Subcutaneous adipose tissue (tissue), 4 donors: Measurements from ENCODE around the gene ZC3H12C. TPM values are rescaled to one million over a fixed set of nuclear protein-coding genes. Genes with fewer than 3 reads are reported as not detected.

Source experiments
- total RNA-seq, 4 donors: library from RNA; depleted of rRNA; stranded (reverse); fragments of >200 nt; gene quantifications; one replicate each; pipeline ENCODE4 v1.1.0, GENCODE V29; 2016
- TF ChIP-seq, protein P1 (sequence below): fragments of 450-650 bp; IDR thresholded peaks from one replicate; pipeline ENCODE4 v1.5.1; 2016; ENCODE audit warnings: low read depth, mild to moderate bottlenecking, control low read depth, antibody characterized with exemption, moderate library complexity

Gene ZC3H12C
- total RNA-seq, 4 donors from 2014 or later: 14.7 to 22.2 (median 17.4) TPM

DNA sequence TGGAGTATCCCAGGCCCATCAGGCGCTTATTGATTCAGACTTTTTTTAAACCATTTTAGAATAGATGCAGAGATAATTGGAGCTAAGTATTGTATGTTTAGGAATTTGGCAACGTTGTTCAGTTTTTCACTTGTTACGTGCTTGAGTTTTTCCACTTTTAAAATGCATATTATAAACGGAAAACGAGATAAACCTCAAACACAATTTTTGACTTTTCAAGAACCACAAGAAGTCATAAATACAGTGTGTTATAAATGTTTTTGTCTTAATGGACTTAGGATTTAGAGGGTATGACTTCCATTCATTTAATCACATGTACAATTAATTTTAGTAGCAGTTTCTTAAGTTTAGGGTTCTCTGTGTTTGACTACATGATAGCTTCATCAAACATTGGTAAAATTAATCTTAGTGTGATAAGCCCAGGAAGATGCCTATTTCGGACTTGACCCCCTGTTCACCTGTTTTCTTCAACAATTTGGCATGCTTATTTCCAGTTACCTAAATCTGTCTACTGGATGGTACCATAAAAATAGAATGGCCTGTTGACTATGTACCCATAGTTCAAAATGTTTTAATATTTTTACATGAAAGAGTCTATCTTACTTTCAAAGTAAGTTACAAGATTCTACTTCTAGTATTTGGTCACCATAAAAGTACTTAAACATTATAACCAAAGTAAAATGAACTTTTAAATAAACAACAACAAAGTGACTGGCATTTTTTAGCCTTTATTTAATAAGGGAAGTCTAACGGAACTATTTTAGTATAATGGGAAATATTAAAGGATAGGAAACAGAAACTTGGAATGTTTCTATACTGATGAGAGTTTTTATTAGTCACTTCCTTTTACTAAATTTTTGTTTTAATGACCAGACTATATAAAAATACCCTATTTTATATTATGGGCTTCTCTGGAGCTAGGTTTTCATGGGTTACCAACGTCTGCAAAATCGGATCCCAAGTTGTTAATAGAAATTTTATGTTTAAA lies 1.4 kb downstream of the ZC3H12C start:
- TF ChIP-seq, protein P1, sequence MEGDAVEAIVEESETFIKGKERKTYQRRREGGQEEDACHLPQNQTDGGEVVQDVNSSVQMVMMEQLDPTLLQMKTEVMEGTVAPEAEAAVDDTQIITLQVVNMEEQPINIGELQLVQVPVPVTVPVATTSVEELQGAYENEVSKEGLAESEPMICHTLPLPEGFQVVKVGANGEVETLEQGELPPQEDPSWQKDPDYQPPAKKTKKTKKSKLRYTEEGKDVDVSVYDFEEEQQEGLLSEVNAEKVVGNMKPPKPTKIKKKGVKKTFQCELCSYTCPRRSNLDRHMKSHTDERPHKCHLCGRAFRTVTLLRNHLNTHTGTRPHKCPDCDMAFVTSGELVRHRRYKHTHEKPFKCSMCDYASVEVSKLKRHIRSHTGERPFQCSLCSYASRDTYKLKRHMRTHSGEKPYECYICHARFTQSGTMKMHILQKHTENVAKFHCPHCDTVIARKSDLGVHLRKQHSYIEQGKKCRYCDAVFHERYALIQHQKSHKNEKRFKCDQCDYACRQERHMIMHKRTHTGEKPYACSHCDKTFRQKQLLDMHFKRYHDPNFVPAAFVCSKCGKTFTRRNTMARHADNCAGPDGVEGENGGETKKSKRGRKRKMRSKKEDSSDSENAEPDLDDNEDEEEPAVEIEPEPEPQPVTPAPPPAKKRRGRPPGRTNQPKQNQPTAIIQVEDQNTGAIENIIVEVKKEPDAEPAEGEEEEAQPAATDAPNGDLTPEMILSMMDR: no peak

DNA sequence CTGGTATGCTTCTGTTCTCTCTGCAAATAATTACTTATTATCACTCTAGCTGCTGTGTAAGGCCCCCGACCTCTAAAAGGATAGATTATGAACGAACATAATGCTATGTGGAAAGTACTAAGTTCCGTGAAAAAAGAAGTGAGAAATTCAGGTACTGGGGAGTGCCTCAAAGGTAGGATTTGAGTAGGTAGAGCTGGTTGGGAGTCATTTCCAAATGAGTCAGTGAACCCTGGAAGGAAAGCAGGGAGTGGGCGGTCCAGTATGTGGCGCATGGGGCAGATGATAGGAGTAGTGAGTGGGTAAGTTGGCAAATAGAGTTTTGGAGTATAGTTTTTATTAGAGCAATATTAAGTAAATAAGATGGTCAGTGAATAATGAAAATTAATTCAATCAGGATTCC lies 2.4 kb downstream of the ZC3H12C start:
- TF ChIP-seq, protein P1: no peak

- TF ChIP-seq, protein P1: no peak
These were observed 3.3 kb downstream of the ZC3H12C start for GRCh38 chr11:110096496-110096895.

DNA sequence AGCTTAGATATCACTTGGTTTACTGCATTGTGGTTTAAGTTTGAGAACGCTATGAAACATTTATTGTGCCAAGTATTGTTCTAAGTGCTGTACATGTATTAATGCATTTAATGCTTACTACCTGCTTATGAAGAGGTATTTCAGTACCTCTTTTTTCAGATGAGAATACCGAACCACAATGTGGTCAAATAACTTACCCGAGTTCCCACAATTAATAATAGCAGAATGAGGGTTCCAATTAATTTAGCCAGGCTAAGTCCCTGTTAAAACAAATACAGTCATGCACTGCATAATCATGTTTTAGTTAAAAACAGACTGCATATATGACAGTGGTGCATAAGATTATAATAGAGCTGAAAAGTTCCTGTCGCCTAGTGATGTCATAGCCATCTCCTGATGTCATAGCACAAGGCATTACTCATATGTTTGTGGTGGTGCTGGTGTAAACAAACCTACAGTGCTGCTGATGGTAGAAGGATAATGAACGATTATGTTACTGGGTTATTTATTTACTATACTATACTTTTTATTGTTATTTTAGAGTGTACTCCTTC lies 4.3 kb downstream of the ZC3H12C start:
- TF ChIP-seq, protein P1: no peak

- TF ChIP-seq, protein P1: no peak
These were observed 5.5 kb downstream of the ZC3H12C start for GRCh38 chr11:110098645-110099044.

DNA sequence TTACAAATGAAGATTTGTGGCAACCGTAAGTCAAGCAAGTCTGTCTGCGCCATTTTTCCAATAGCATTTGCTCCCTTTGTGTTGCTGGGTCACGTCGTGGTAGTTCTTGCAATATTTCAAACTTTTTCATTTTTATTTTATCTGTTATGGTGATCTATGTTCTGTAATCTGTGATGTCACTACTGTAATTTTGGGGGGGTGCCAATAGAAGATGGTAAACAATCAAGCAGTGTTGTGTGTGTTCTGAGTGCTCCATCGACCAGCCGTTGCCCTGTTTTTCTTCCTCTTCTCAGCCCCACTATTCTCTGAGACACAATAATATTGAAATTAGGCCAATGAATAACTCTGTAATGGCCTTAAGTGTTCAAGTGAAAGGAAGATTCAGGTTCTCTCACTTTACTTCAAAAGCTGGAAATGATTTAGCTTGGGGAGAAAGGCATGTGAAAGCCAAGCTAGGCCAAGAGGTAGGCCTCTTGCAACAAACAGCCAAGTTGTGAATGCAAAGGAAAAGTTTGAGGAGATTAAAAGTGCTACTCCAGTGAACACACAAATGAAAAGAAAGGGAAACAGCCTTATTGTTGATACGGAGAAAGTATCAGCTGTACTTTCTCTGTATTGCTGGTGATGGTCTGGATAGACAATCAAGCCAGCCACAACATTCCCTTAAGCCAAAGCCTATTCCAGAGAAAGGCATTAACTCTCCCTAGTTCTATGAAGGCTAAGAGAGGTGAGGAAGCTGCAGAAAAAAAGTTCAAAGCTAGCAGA lies 7.5 kb downstream of the ZC3H12C start:
- TF ChIP-seq, protein P1: no peak
